CD4-positive, alpha-beta memory T cell (primary cell): ENCODE measurements around the gene TAS1R2. TPM values are rescaled to one million over a fixed set of nuclear protein-coding genes. Genes with fewer than 3 reads are reported as not detected.

Experiments used
- CTCF ChIA-PET: fragments of 350-600 bp; sonication (Branson Sonifier 250); formaldehyde crosslinking; loops from one replicate; lab custom pipeline; 2021; ENCODE audit warnings: inconsistent platforms; ENCODE audit not compliant: partially characterized antibody; lab: Charles Lee
- POLR2A ChIA-PET: fragments of 350-600 bp; sonication (Branson Sonifier 250); formaldehyde crosslinking; loops from one replicate; lab custom pipeline; 2021; ENCODE audit not compliant: partially characterized antibody; lab: Charles Lee
- DNase-seq, 5 donors: peaks; one replicate each; pipeline versions ENCODE4 v3.0.0 to v3.0.0-alpha.2; 2020 to 2022; ENCODE audit warnings: mixed read lengths in 1 of 5
- H3K27ac ChIP-seq: one replicate; pipeline ENCODE4 v1.7.0; 2013; ENCODE audit warnings: low read depth, low read length
- H3K27me3 ChIP-seq: 2 replicates; pipeline ENCODE4 v1.7.0; 2013; ENCODE audit warnings: mild to moderate bottlenecking, low read length, moderate library complexity; ENCODE audit not compliant: insufficient read depth
- H3K36me3 ChIP-seq: 2 replicates; pipeline ENCODE4 v1.7.0; 2013; ENCODE audit warnings: mild to moderate bottlenecking, low read length, moderate library complexity; ENCODE audit not compliant: insufficient read depth
- H3K4me1 ChIP-seq: 2 replicates; pipeline ENCODE4 v1.7.0; 2013; ENCODE audit warnings: mild to moderate bottlenecking, low read length, moderate library complexity; ENCODE audit not compliant: insufficient read depth
- H3K4me3 ChIP-seq, 2 donors: one replicate each; pipeline ENCODE4 v1.7.0; 2013; ENCODE audit warnings: low read length in 2 of 2, mild to moderate bottlenecking in 1 of 2
- H3K9me3 ChIP-seq, 2 donors: one replicate each; pipeline ENCODE4 v1.7.0; 2013; ENCODE audit warnings: low read length in 2 of 2, control low read depth in 1 of 2; ENCODE audit not compliant: control insufficient read depth in 1 of 2
- H3K27ac Mint-ChIP-seq, 7 donors: one replicate each; pipeline ENCODE4 v1.8.0; 2020 to 2021; ENCODE audit warnings: mixed read lengths in 7 of 7, mild to moderate bottlenecking in 6 of 7, inconsistent platforms in 3 of 7, moderate library complexity in 3 of 7
- H3K27me3 Mint-ChIP-seq, 2 donors: one replicate each; pipeline ENCODE4 v1.8.0; 2020 to 2021; ENCODE audit warnings: mixed read lengths in 2 of 2
- H3K36me3 Mint-ChIP-seq, 2 donors: one replicate each; pipeline ENCODE4 v1.8.0; 2020 to 2021; ENCODE audit warnings: mixed read lengths in 2 of 2, inconsistent platforms in 1 of 2, mild to moderate bottlenecking in 1 of 2
- H3K4me1 Mint-ChIP-seq, 4 donors: one replicate each; pipeline ENCODE4 v1.8.0; 2020 to 2021; ENCODE audit warnings: mixed read lengths in 4 of 4, mild to moderate bottlenecking in 1 of 4
- H3K4me3 Mint-ChIP-seq, 8 donors: one replicate each; pipeline ENCODE4 v1.8.0; 2020 to 2021; ENCODE audit warnings: mixed read lengths in 8 of 8, mild to moderate bottlenecking in 7 of 8, moderate library complexity in 6 of 8, inconsistent platforms in 3 of 8
- H3K9me3 Mint-ChIP-seq, 8 donors: one replicate each; pipeline ENCODE4 v1.8.0; 2020 to 2021; ENCODE audit warnings: mixed read lengths in 8 of 8, mild to moderate bottlenecking in 5 of 8, inconsistent platforms in 3 of 8, moderate library complexity in 1 of 8
- intact Hi-C: fragments of 100-400 bp; cut with micrococcal nuclease; formaldehyde crosslinking; loops from one replicate; pipeline ENCODE4 v1.15.1; 2023
- microRNA-seq: library from miRNA; unstranded; fragments of <30 nt; microRNA quantifications from one replicate; pipeline ENCODE4 v1.2.0, GENCODE V29; 2021; ENCODE audit warnings: borderline replicate concordance, borderline number of aligned reads, borderline microRNAs expressed, mixed read lengths
- polyA plus RNA-seq, 2 donors: library from polyadenylated mRNA; unstranded; fragments of 300-500 nt; fragmentation: Illumina TruSeq; gene quantifications; one replicate each; pipeline ENCODE4 v1.2.3, GENCODE V29; 2021
- total RNA-seq, 2 experiments: library from RNA; stranded (reverse); gene quantifications; one replicate each; pipeline ENCODE4 v1.2.3, GENCODE V29; 2021

Gene TAS1R2
- total and polyA plus RNA-seq, 4 experiments from 2014 or later, result not detected

DNA sequence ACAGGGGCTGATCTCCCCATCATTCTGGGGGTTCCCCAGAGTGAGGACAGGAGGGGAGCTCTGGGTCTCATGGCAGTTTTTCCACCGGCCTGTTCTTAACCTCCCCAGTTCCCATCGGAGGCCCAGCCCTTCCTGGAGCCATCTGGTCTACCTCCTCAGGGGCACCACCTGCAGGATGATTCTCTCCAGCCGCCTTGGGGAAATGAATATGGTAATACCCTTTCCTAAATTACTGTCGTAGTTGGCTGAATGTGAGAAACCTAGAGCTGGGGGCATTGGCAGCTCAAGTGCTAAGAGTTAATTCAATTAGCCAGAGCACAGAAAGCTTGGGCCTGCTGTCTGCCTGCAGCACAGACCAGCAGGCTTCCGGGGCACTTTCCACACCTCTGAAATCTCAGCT lies 64.9 kb downstream of the TAS1R2 start:
- Histone ChIP-seq H3K4me3 (no peak overlapping the region), H3K27me3 (no peaks in the 10 kb centered on the region), H3K27ac (no peak overlapping the region), H3K9me3 (no peaks in the 10 kb centered on the region), H3K36me3 (no peaks in the 10 kb centered on the region), H3K4me1 (no peaks in the 10 kb centered on the region)
- Mint-ChIP-seq H3K36me3 (no peaks in the 10 kb centered on the region), H3K9me3 (peaks cover 0 to 11% (median 8%) of the 10 kb centered on the region in 8 donors), H3K4me3 (no peak overlapping the region), H3K27me3 (peaks cover 18 to 37% of the 10 kb centered on the region in 2 donors), H3K4me1 (no peaks in the 10 kb centered on the region), H3K27ac (no peak overlapping the region)
- DNase-seq, result no peak
- ChIA-PET POLR2A (no interaction called here), CTCF (no interaction called here)
- intact Hi-C loops, result no loop called here

DNA sequence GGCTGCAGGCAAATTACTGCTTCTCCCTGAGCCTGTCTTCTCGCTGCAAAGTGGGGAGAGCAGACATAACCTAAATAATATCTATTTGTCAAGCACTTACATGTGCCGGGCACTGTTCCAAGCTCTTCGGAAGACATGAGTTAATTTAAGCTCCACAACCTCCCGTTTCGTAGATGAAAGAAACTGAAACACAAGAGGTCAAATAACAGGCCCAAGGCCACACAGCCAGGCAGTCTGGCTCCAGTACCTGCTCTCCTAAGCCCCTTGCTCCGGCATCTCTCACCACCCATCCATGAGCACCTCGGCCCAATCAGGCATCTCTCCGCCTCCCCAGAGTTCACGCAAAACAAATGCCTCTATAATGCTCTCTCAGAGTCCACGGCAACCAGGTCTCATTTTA lies 65.4 kb downstream of the TAS1R2 start:
- CTCF ChIA-PET, result no interaction called here
- H3K36me3 Mint-ChIP-seq, result no peaks in the 10 kb centered on the region
- Histone ChIP-seq H3K27me3 (no peaks in the 10 kb centered on the region), H3K4me1 (no peaks in the 10 kb centered on the region), H3K9me3 (no peaks in the 10 kb centered on the region), H3K36me3 (no peaks in the 10 kb centered on the region), H3K4me3 (no peak overlapping the region), H3K27ac (no peak overlapping the region)
- H3K9me3 Mint-ChIP-seq, result peaks cover 0 to 11% (median 8%) of the 10 kb centered on the region in 8 donors
- no peaks in the 10 kb centered on the region for H3K4me1 Mint-ChIP-seq
- intact Hi-C loops, result no loop called here
- DNase-seq, result no peak
- H3K27me3 Mint-ChIP-seq, result peaks cover 20 to 37% of the 10 kb centered on the region in 2 donors
- POLR2A ChIA-PET, result no interaction called here
- no peak overlapping the region for H3K27ac Mint-ChIP-seq
- no peak overlapping the region for H3K4me3 Mint-ChIP-seq

DNA sequence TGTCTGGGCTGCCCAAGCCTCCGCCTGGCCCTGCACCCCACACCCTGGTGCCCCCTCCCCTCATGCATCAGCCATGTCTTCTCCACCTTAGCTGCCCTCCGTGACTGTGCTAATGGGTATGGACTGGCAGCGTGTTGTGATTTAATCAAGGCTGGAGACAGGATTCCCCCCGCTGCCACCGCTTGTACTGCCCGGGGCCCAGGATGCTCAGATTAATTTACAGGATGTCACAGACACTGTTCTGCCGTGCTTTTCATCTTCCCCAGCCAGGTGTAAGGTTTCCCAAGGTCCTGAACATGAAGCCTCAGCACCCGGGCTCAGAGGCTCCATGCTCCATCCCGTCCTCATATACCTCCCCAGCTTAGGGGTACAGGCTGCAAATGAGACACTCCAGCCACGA lies 66.3 kb downstream of the TAS1R2 start:
- intact Hi-C loops, result no loop called here
- Histone ChIP-seq H3K4me1 (no peaks in the 10 kb centered on the region), H3K36me3 (no peaks in the 10 kb centered on the region), H3K27ac (no peak overlapping the region), H3K27me3 (no peaks in the 10 kb centered on the region), H3K4me3 (no peak overlapping the region), H3K9me3 (no peaks in the 10 kb centered on the region)
- CTCF ChIA-PET, result no interaction called here
- H3K27me3 Mint-ChIP-seq, result peaks cover 20 to 37% of the 10 kb centered on the region in 2 donors
- H3K36me3 Mint-ChIP-seq, result no peaks in the 10 kb centered on the region
- no peak overlapping the region for H3K4me3 Mint-ChIP-seq
- no peak overlapping the region for H3K27ac Mint-ChIP-seq
- H3K9me3 Mint-ChIP-seq, result peaks cover 0 to 11% (median 8%) of the 10 kb centered on the region in 8 donors
- DNase-seq, result no peak
- H3K4me1 Mint-ChIP-seq, result no peaks in the 10 kb centered on the region
- POLR2A ChIA-PET, result no interaction called here

DNA sequence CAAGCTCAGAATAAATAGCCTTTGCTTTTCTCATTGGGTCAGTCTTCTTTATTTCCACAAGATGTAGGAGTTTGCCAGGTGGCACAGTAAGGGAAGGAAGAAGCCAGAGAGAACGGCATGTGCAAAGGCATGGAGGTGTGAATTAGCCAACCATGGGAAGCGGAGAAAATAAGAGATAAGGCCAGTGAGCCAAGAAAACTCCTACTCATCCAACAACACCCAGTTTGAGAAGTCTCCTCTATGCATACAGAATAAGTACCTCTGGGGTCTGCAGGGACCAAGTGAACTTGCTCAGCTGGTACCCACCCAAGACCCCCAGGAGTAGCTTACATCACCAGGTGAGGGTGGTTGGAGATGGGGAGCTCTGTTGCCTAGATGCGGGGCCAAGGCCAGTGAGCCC lies 66.7 kb downstream of the TAS1R2 start:
- H3K4me1 ChIP-seq, result no peaks in the 10 kb centered on the region
- H3K36me3 ChIP-seq, result no peaks in the 10 kb centered on the region
- no peaks in the 10 kb centered on the region for H3K9me3 ChIP-seq
- intact Hi-C loops, result no loop called here
- ChIA-PET POLR2A (no interaction called here), CTCF (no interaction called here)
- DNase-seq, result no peak
- H3K4me1 Mint-ChIP-seq, result no peaks in the 10 kb centered on the region
- no peak overlapping the region for H3K27ac ChIP-seq
- H3K4me3 Mint-ChIP-seq, result no peak overlapping the region
- no peak overlapping the region for H3K4me3 ChIP-seq
- H3K27me3 ChIP-seq, result no peaks in the 10 kb centered on the region
- H3K9me3 Mint-ChIP-seq, result peaks cover 0 to 11% (median 8%) of the 10 kb centered on the region in 8 donors
- H3K27ac Mint-ChIP-seq, result no peak overlapping the region
- H3K36me3 Mint-ChIP-seq, result no peaks in the 10 kb centered on the region
- H3K27me3 Mint-ChIP-seq, result peaks cover 20 to 37% of the 10 kb centered on the region in 2 donors

Small RNA genes within 50 kb of the gene (microRNA-seq; reads per million reads assigned to microRNA genes)
- gene MIR1290 (not detected), gene MIR4695 (not detected)

Other genes with a start within 250 kb of the TAS1R2 start
- gene PAX7, start 228.8 kb downstream of the TAS1R2 start, total RNA-seq, result not detected
- not detected for gene PAX7, start 228.8 kb downstream of the TAS1R2 start, polyA plus RNA-seq
- gene ALDH4A1, start 42.9 kb upstream of the TAS1R2 start, total RNA-seq, result 1 to 10 TPM; 1.4 to 1.5 TPM
- 1 to 10 TPM; 1.1 to 1.6 TPM for gene ALDH4A1, start 42.9 kb upstream of the TAS1R2 start, polyA plus RNA-seq
- gene IFFO2, start 97.0 kb upstream of the TAS1R2 start, total RNA-seq, result 10 to 100 TPM; 39.0 to 41.3 TPM
- 1 to 10 TPM; 1.3 to 5.2 TPM for gene IFFO2, start 97.0 kb upstream of the TAS1R2 start, polyA plus RNA-seq